ENCODE measurements around the gene CTNND1. TPM values are rescaled to one million over a fixed set of nuclear protein-coding genes. Genes with fewer than 3 reads are reported as not detected.

CTNND1 gene
- polyA plus RNA-seq, 6 donors from 2014 or later: 0.28 to 9.5 (median 7.8) TPM

- H3K4me1 Mint-ChIP-seq: peaks cover 35 to 73% (median 55%) of the 10 kb centered on the region in 3 donors
- no peaks in the 10 kb centered on the region for H3K27me3 Mint-ChIP-seq
- ATAC-seq (ENCODE audit: low read depth in 2 of 2) (no peak), DNase-seq (no peak)
- peak overlapping the region in 5 of 6 donors; percentile 43 to 97 (median 88) for H3K27ac Mint-ChIP-seq
- H3K36me3 Mint-ChIP-seq: no peaks in the 10 kb centered on the region
- peaks cover 0 to 1% (median 0%) of the 10 kb centered on the region in 7 donors for H3K9me3 Mint-ChIP-seq
- peak overlapping the region in 6 of 8 donors; percentile 2 to 64 (median 44) for H3K4me3 Mint-ChIP-seq
Measured at GRCh38 chr11:57787006-57787604, 25.5 kb downstream of the CTNND1 start.

- no peak for ATAC-seq (ENCODE audit: low read depth in 2 of 2)
- Mint-ChIP-seq H3K27me3 (no peaks in the 10 kb centered on the region), H3K4me3 (peak overlapping the region in 4 of 8 donors; percentile 35 to 60 (median 46)), H3K4me1 (peaks cover 44 to 77% (median 57%) of the 10 kb centered on the region in 3 donors), H3K27ac (peak overlapping the region in 4 of 6 donors; percentile 47 to 88 (median 54)), H3K36me3 (no peaks in the 10 kb centered on the region), H3K9me3 (no peaks in the 10 kb centered on the region)
- DNase-seq: no peak
Measured at GRCh38 chr11:57787920-57788702, 26.5 kb downstream of the CTNND1 start.

GRCh38 chr11:57788703-57789088 is 27.1 kb downstream of the CTNND1 start:
- no peak for ATAC-seq (ENCODE audit: low read depth in 2 of 2)
- H3K27me3 Mint-ChIP-seq: no peaks in the 10 kb centered on the region
- peak overlapping the region in 3 of 6 donors; percentile 49 to 92 (median 75) for H3K27ac Mint-ChIP-seq
- no peak for DNase-seq
- H3K4me3 Mint-ChIP-seq: no peak overlapping the region
- peaks cover 50 to 81% (median 63%) of the 10 kb centered on the region in 3 donors for H3K4me1 Mint-ChIP-seq
- no peaks in the 10 kb centered on the region for H3K36me3 Mint-ChIP-seq
- H3K9me3 Mint-ChIP-seq: no peaks in the 10 kb centered on the region

GRCh38 chr11:57791321-57792059 is 29.9 kb downstream of the CTNND1 start:
- DNase-seq: no peak
- H3K9me3 Mint-ChIP-seq: no peaks in the 10 kb centered on the region
- peaks cover 48 to 79% (median 64%) of the 10 kb centered on the region in 3 donors for H3K4me1 Mint-ChIP-seq
- peak overlapping the region; percentile 97 to 100 (median 98) for H3K27ac Mint-ChIP-seq
- H3K36me3 Mint-ChIP-seq: peaks cover 7 to 14% of the 10 kb centered on the region in 2 donors
- H3K27me3 Mint-ChIP-seq: no peaks in the 10 kb centered on the region
- H3K4me3 Mint-ChIP-seq: peak overlapping the region in 7 of 8 donors; percentile 63 to 88 (median 79)
- ATAC-seq (ENCODE audit: low read depth in 2 of 2): no peak

GRCh38 chr11:57792060-57792541 is 30.5 kb downstream of the CTNND1 start:
- Mint-ChIP-seq H3K27ac (peak overlapping the region; percentile 97 to 100 (median 98)), H3K36me3 (peaks cover 7 to 17% of the 10 kb centered on the region in 2 donors), H3K27me3 (no peaks in the 10 kb centered on the region), H3K9me3 (no peaks in the 10 kb centered on the region), H3K4me3 (peak overlapping the region; percentile 63 to 88 (median 82)), H3K4me1 (peaks cover 48 to 76% (median 58%) of the 10 kb centered on the region in 3 donors)
- peak; percentile 90 for DNase-seq
- peak; percentile 87 to 88 for ATAC-seq (ENCODE audit: low read depth in 2 of 2)

- Mint-ChIP-seq H3K27me3 (no peaks in the 10 kb centered on the region), H3K27ac (peak overlapping the region; percentile 97 to 100 (median 98)), H3K9me3 (no peaks in the 10 kb centered on the region), H3K4me1 (peaks cover 44 to 72% (median 51%) of the 10 kb centered on the region in 3 donors), H3K36me3 (peaks cover 7 to 17% of the 10 kb centered on the region in 2 donors), H3K4me3 (peak overlapping the region; percentile 63 to 88 (median 82))
- DNase-seq: peak; percentile 59
- ATAC-seq (ENCODE audit: low read depth in 2 of 2): peak; percentile 57 to 60
Measured at GRCh38 chr11:57792870-57793269, 31.3 kb downstream of the CTNND1 start.

- DNase-seq (no peak), ATAC-seq (ENCODE audit: low read depth in 2 of 2) (no peak)
- H3K27ac Mint-ChIP-seq: peak overlapping the region; percentile 97 to 100 (median 98)
Measured at GRCh38 chr11:57793351-57794115, 31.9 kb downstream of the CTNND1 start.

GRCh38 chr11:57798905-57799559 is 37.4 kb downstream of the CTNND1 start:
- Mint-ChIP-seq H3K27ac (peak overlapping the region; percentile 90 to 97 (median 94)), H3K4me1 (peaks cover 25 to 53% (median 42%) of the 10 kb centered on the region in 3 donors), H3K27me3 (no peaks in the 10 kb centered on the region), H3K9me3 (no peaks in the 10 kb centered on the region), H3K4me3 (peak overlapping the region in 4 of 8 donors; percentile 17 to 56 (median 31)), H3K36me3 (peaks cover 16 to 34% of the 10 kb centered on the region in 2 donors)
- DNase-seq: peak; percentile 15
- peak; percentile 52 to 56 for ATAC-seq (ENCODE audit: low read depth in 2 of 2)

More at GRCh38 chr11:57793351-57794115, 31.9 kb downstream of the CTNND1 start:
- no peaks in the 10 kb centered on the region for H3K27me3 Mint-ChIP-seq
- H3K4me3 Mint-ChIP-seq: peak overlapping the region; percentile 63 to 88 (median 82)
- peaks cover 7 to 17% of the 10 kb centered on the region in 2 donors for H3K36me3 Mint-ChIP-seq
- H3K9me3 Mint-ChIP-seq: no peaks in the 10 kb centered on the region
- peaks cover 42 to 72% (median 53%) of the 10 kb centered on the region in 3 donors for H3K4me1 Mint-ChIP-seq

GRCh38 chr11:57800444-57801182 is 39.0 kb downstream of the CTNND1 start:
- H3K36me3 Mint-ChIP-seq: peaks cover 16 to 37% of the 10 kb centered on the region in 2 donors
- peak overlapping the region; percentile 69 to 90 (median 74) for H3K27ac Mint-ChIP-seq
- H3K27me3 Mint-ChIP-seq: no peaks in the 10 kb centered on the region
- H3K4me3 Mint-ChIP-seq: peak overlapping the region in 6 of 8 donors; percentile 4 to 55 (median 26)
- peak; percentile 82 to 85 for ATAC-seq (ENCODE audit: low read depth in 2 of 2)
- DNase-seq: peak; percentile 66
- no peaks in the 10 kb centered on the region for H3K9me3 Mint-ChIP-seq
- H3K4me1 Mint-ChIP-seq: peaks cover 21 to 44% (median 33%) of the 10 kb centered on the region in 3 donors

- no peaks in the 10 kb centered on the region for H3K27me3 Mint-ChIP-seq
- peaks cover 16 to 37% of the 10 kb centered on the region in 2 donors for H3K36me3 Mint-ChIP-seq
- no peak for DNase-seq
- peaks cover 18 to 39% (median 29%) of the 10 kb centered on the region in 3 donors for H3K4me1 Mint-ChIP-seq
- no peak for ATAC-seq (ENCODE audit: low read depth in 2 of 2)
- peak overlapping the region in 5 of 6 donors; percentile 44 to 90 (median 74) for H3K27ac Mint-ChIP-seq
- no peak overlapping the region for H3K4me3 Mint-ChIP-seq
- H3K9me3 Mint-ChIP-seq: no peaks in the 10 kb centered on the region
Measured at GRCh38 chr11:57801183-57801485, 39.5 kb downstream of the CTNND1 start.

- Mint-ChIP-seq H3K9me3 (no peaks in the 10 kb centered on the region), H3K36me3 (peaks cover 25 to 35% of the 10 kb centered on the region in 2 donors), H3K4me3 (no peak overlapping the region), H3K27ac (no peak overlapping the region), H3K27me3 (no peaks in the 10 kb centered on the region), H3K4me1 (peaks cover 18 to 33% (median 29%) of the 10 kb centered on the region in 3 donors)
- ATAC-seq (ENCODE audit: low read depth in 2 of 2): no peak
- no peak for DNase-seq
Measured at GRCh38 chr11:57802411-57802810, 40.8 kb downstream of the CTNND1 start.

Measured in naive B cell (primary cell).